Left ventricle myocardium inferior (tissue), 1 donor: ENCODE data around the gene GABBR2. TPM values are rescaled to one million over a fixed set of nuclear protein-coding genes. Genes with fewer than 3 reads are reported as not detected.
A peak's percentile ranks its signal among the peaks of the same experiment; 100 is the strongest.

Experiments
- DNase-seq: peaks from one replicate; pipeline ENCODE4 v3.0.0-alpha.2; 2020
- H3K27ac ChIP-seq: fragments of 200-600 bp; replicated peaks from 2 replicates; pipeline ENCODE4 v1.8.0; 2021
- H3K27me3 ChIP-seq: fragments of 200-600 bp; 2 replicates; pipeline ENCODE4 v1.8.0; 2021; ENCODE audit warnings: low read depth
- H3K36me3 ChIP-seq: fragments of 200-600 bp; 2 replicates; pipeline ENCODE4 v1.8.0; 2021
- H3K4me1 ChIP-seq: fragments of 200-600 bp; 2 replicates; pipeline ENCODE4 v1.8.0; 2021
- H3K4me3 ChIP-seq: fragments of 200-600 bp; 2 replicates; pipeline ENCODE4 v1.8.0; 2021; ENCODE audit warnings: mild to moderate bottlenecking, moderate library complexity
- H3K9me3 ChIP-seq: fragments of 200-600 bp; replicated peaks from 2 replicates; pipeline ENCODE4 v1.8.0; 2021
- CTCF ChIP-seq: fragments of 200-600 bp; IDR thresholded peaks from 2 replicates; pipeline ENCODE4 v1.8.0; 2021; ENCODE audit warnings: antibody characterized with exemption, mild to moderate bottlenecking, borderline replicate concordance
- intact Hi-C: fragments of 100-400 bp; cut with micrococcal nuclease; formaldehyde crosslinking; loops from one replicate; pipeline ENCODE4 v1.11.0; 2022
- total RNA-seq: library from RNA; stranded (reverse); fragmentation: NEBNext Ultra II Directional; extraction: Animal tissue kit (Norgen Biotek cat#: 25700); gene quantifications from one replicate; pipeline ENCODE4 v1.2.1, GENCODE V29; 2021
- donor health status: DM: no; HTN: yes; CAD: no; lungs with severe emphysema.

The GABBR2 gene
- total RNA-seq, 1 donor from 2014 or later: 1.1 TPM

- TF ChIP-seq CTCF: no peak
- no peak for DNase-seq
- no peaks in the 10 kb centered on the region for H3K9me3 ChIP-seq
- no peak overlapping the region for H3K4me3 ChIP-seq
- no peak overlapping the region for H3K27ac ChIP-seq
- intact Hi-C loops: loop anchor here (10.0 kb wide), 1 partner anchor 458 kb away; no protein-coding TSS in a partner anchor
- no peaks in the 10 kb centered on the region for H3K36me3 ChIP-seq
- peaks cover 8% of the 10 kb centered on the region for H3K27me3 ChIP-seq
- no peaks in the 10 kb centered on the region for H3K4me1 ChIP-seq
These were observed 392.1 kb downstream of the GABBR2 start for GRCh38 chr9:98316445-98317133.

GRCh38 chr9:98315551-98316060 lies 393.1 kb downstream of the GABBR2 start:
- peaks cover 8% of the 10 kb centered on the region for H3K27me3 ChIP-seq
- H3K36me3 ChIP-seq: no peaks in the 10 kb centered on the region
- intact Hi-C loops: loop anchor here (10.0 kb wide), 1 partner anchor 459 kb away; no protein-coding TSS in a partner anchor
- peak; percentile 90 for TF ChIP-seq CTCF
- H3K4me3 ChIP-seq: no peak overlapping the region
- no peak overlapping the region for H3K27ac ChIP-seq
- no peaks in the 10 kb centered on the region for H3K4me1 ChIP-seq
- no peaks in the 10 kb centered on the region for H3K9me3 ChIP-seq
- peak; percentile 64 for DNase-seq

GRCh38 chr9:98315067-98315453 lies 393.7 kb downstream of the GABBR2 start:
- Histone ChIP-seq H3K9me3 (no peaks in the 10 kb centered on the region), H3K4me3 (no peak overlapping the region), H3K27ac (no peak overlapping the region), H3K36me3 (no peaks in the 10 kb centered on the region), H3K4me1 (no peaks in the 10 kb centered on the region), H3K27me3 (peaks cover 8% of the 10 kb centered on the region)
- TF ChIP-seq CTCF: no peak
- DNase-seq: no peak
- intact Hi-C loops: loop anchor here (10.0 kb wide), 1 partner anchor 460 kb away; no protein-coding TSS in a partner anchor

GRCh38 chr9:98314381-98315066 lies 394.2 kb downstream of the GABBR2 start:
- no peaks in the 10 kb centered on the region for H3K9me3 ChIP-seq
- H3K27me3 ChIP-seq: peaks cover 8% of the 10 kb centered on the region
- no peak overlapping the region for H3K27ac ChIP-seq
- DNase-seq: no peak
- intact Hi-C loops: loop anchor here (10.0 kb wide), 1 partner anchor 460 kb away; no protein-coding TSS in a partner anchor
- no peak overlapping the region for H3K4me3 ChIP-seq
- H3K4me1 ChIP-seq: no peaks in the 10 kb centered on the region
- no peak for TF ChIP-seq CTCF
- no peaks in the 10 kb centered on the region for H3K36me3 ChIP-seq

GRCh38 chr9:98312365-98312764 lies 396.4 kb downstream of the GABBR2 start:
- peaks cover 7% of the 10 kb centered on the region for H3K27me3 ChIP-seq
- H3K4me3 ChIP-seq: no peak overlapping the region
- intact Hi-C loops: loop anchor here (10.0 kb wide), 1 partner anchor 462 kb away; no protein-coding TSS in a partner anchor
- no peaks in the 10 kb centered on the region for H3K4me1 ChIP-seq
- no peak overlapping the region for H3K27ac ChIP-seq
- no peaks in the 10 kb centered on the region for H3K9me3 ChIP-seq
- no peak for TF ChIP-seq CTCF
- DNase-seq: no peak
- no peaks in the 10 kb centered on the region for H3K36me3 ChIP-seq
